ENCODE measurements around the gene LRIG1. TPM values are rescaled to one million over a fixed set of nuclear protein-coding genes. Genes with fewer than 3 reads are reported as not detected.
A peak's percentile ranks its signal among the peaks of the same experiment; 100 is the strongest.

Gene LRIG1
- total RNA-seq, 3 donors from 2014 or later, result 66.1 to 227 (median 131) TPM

- Histone ChIP-seq H3K27ac (peak overlapping the region; percentile 85 to 93), H3K4me3 (no peak overlapping the region), H3K4me1 (peaks cover 8 to 48% of the 10 kb centered on the region in 2 donors), H3K36me3 (no peaks in the 10 kb centered on the region), H3K9me3 (no peaks in the 10 kb centered on the region), H3K27me3 (no peaks in the 10 kb centered on the region)
- intact Hi-C loops (cut with DNase I; ENCODE audit: low total_unique reads), result no loop called here
- no peak for DNase-seq (ENCODE audit: low spot score in 2 of 2)
- TF ChIP-seq POLR2AphosphoS5 (IDR thresholded peaks at IDR 0.05) (no peak), POLR2A (IDR thresholded peaks at IDR 0.05) (no peak), CTCF (IDR thresholded peaks at IDR 0.05) (no peak)
Observed at GRCh38 chr3:66486646-66487045, 14.2 kb downstream of the LRIG1 start.

GRCh38 chr3:66486202-66486601 is 14.6 kb downstream of the LRIG1 start:
- Histone ChIP-seq H3K27ac (peak overlapping the region; percentile 85 to 93), H3K4me1 (peaks cover 8 to 48% of the 10 kb centered on the region in 2 donors), H3K27me3 (no peaks in the 10 kb centered on the region), H3K9me3 (no peaks in the 10 kb centered on the region), H3K4me3 (no peak overlapping the region), H3K36me3 (no peaks in the 10 kb centered on the region)
- intact Hi-C loops (cut with DNase I; ENCODE audit: low total_unique reads), result no loop called here
- TF ChIP-seq POLR2AphosphoS5 (IDR thresholded peaks at IDR 0.05), result no peak
- TF ChIP-seq CTCF (IDR thresholded peaks at IDR 0.05), result no peak
- TF ChIP-seq POLR2A (IDR thresholded peaks at IDR 0.05), result no peak
- no peak for DNase-seq (ENCODE audit: low spot score in 2 of 2)

GRCh38 chr3:66485291-66485968 is 15.4 kb downstream of the LRIG1 start:
- peak overlapping the region; percentile 85 to 93 for H3K27ac ChIP-seq
- H3K27me3 ChIP-seq, result no peaks in the 10 kb centered on the region
- H3K9me3 ChIP-seq, result no peaks in the 10 kb centered on the region
- no peak for DNase-seq (ENCODE audit: low spot score in 2 of 2)
- peaks cover 11 to 50% of the 10 kb centered on the region in 2 donors for H3K4me1 ChIP-seq
- intact Hi-C loops (cut with DNase I; ENCODE audit: low total_unique reads), result no loop called here
- H3K36me3 ChIP-seq, result no peaks in the 10 kb centered on the region
- TF ChIP-seq POLR2A (IDR thresholded peaks at IDR 0.05), result no peak
- TF ChIP-seq CTCF (IDR thresholded peaks at IDR 0.05), result no peak
- TF ChIP-seq POLR2AphosphoS5 (IDR thresholded peaks at IDR 0.05), result no peak
- no peak overlapping the region for H3K4me3 ChIP-seq

GRCh38 chr3:66484106-66484844 is 16.5 kb downstream of the LRIG1 start:
- intact Hi-C loops (cut with DNase I; ENCODE audit: low total_unique reads), result no loop called here
- H3K9me3 ChIP-seq, result no peaks in the 10 kb centered on the region
- peaks cover 15 to 46% of the 10 kb centered on the region in 2 donors for H3K4me1 ChIP-seq
- peak overlapping the region; percentile 81 to 84 for H3K27ac ChIP-seq
- TF ChIP-seq CTCF (IDR thresholded peaks at IDR 0.05) (no peak), POLR2AphosphoS5 (IDR thresholded peaks at IDR 0.05) (no peak), POLR2A (IDR thresholded peaks at IDR 0.05) (no peak)
- DNase-seq (ENCODE audit: low spot score in 2 of 2), result no peak
- no peaks in the 10 kb centered on the region for H3K36me3 ChIP-seq
- H3K4me3 ChIP-seq, result no peak overlapping the region
- no peaks in the 10 kb centered on the region for H3K27me3 ChIP-seq

- Histone ChIP-seq H3K27ac (peak overlapping the region; percentile 81 to 84), H3K36me3 (no peaks in the 10 kb centered on the region), H3K9me3 (no peaks in the 10 kb centered on the region), H3K4me3 (peak overlapping the region in 1 of 3 donors; percentile 9), H3K27me3 (no peaks in the 10 kb centered on the region), H3K4me1 (peaks cover 15 to 46% of the 10 kb centered on the region in 2 donors)
- intact Hi-C loops (cut with DNase I; ENCODE audit: low total_unique reads), result no loop called here
- DNase-seq (ENCODE audit: low spot score in 2 of 2), result peak in 1 of 2 donors; percentile 55
- TF ChIP-seq POLR2AphosphoS5 (IDR thresholded peaks at IDR 0.05) (no peak), POLR2A (IDR thresholded peaks at IDR 0.05) (no peak), CTCF (IDR thresholded peaks at IDR 0.05) (no peak)
Observed at GRCh38 chr3:66483409-66483906, 17.4 kb downstream of the LRIG1 start.

All from breast epithelium (tissue), 4 donors.